H9 (cell line): ENCODE data around the gene CCDC127. TPM values are rescaled to one million over a fixed set of nuclear protein-coding genes. Genes with fewer than 3 reads are reported as not detected.

Experiments
- DNase-seq: peaks from one replicate; pipeline ENCODE4 v3.0.0-alpha.2; 2017
- H2AFZ ChIP-seq: one replicate; pipeline ENCODE4 v1.6.1; 2013; ENCODE audit warnings: mild to moderate bottlenecking, low read length, control low read depth, moderate library complexity
- H2AK5ac ChIP-seq: 2 replicates; pipeline ENCODE4 v1.6.1; 2013; ENCODE audit warnings: low read length, control low read depth, mixed read lengths; ENCODE audit not compliant: insufficient read length
- H2BK120ac ChIP-seq: one replicate; pipeline ENCODE4 v1.6.1; 2013; ENCODE audit warnings: low read depth, mild to moderate bottlenecking, low read length, control low read depth, inconsistent platforms; ENCODE audit not compliant: poor library complexity, severe bottlenecking
- H2BK12ac ChIP-seq: 2 replicates; pipeline ENCODE4 v1.6.1; 2013; ENCODE audit warnings: low read length, control low read depth, mixed read lengths, low read depth; ENCODE audit not compliant: insufficient read length
- H2BK15ac ChIP-seq: 2 replicates; pipeline ENCODE4 v1.6.1; 2013; ENCODE audit warnings: low read depth, low read length, control low read depth
- H2BK20ac ChIP-seq: one replicate; pipeline ENCODE4 v1.6.1; 2013; ENCODE audit warnings: low read depth, mild to moderate bottlenecking, low read length, control low read depth, inconsistent platforms; ENCODE audit not compliant: poor library complexity, severe bottlenecking
- H2BK5ac ChIP-seq: 2 replicates; pipeline ENCODE4 v1.6.1; 2013; ENCODE audit warnings: low read length, control low read depth, mixed read lengths; ENCODE audit not compliant: insufficient read length
- H3K14ac ChIP-seq: 2 replicates; pipeline ENCODE4 v1.6.1; 2013; ENCODE audit warnings: low read length, control low read depth; ENCODE audit not compliant: insufficient read depth
- H3K18ac ChIP-seq: 2 replicates; pipeline ENCODE4 v1.6.1; 2013; ENCODE audit warnings: low read depth, mild to moderate bottlenecking, mixed read lengths, low read length, control low read depth; ENCODE audit not compliant: insufficient read length
- H3K23ac ChIP-seq: 2 replicates; pipeline ENCODE4 v1.6.1; 2013; ENCODE audit warnings: low read length, control low read depth, mixed read lengths, low read depth; ENCODE audit not compliant: insufficient read length
- H3K23me2 ChIP-seq: 2 replicates; pipeline ENCODE4 v1.6.1; 2013; ENCODE audit warnings: low read depth, mild to moderate bottlenecking, mixed read lengths, low read length, control low read depth; ENCODE audit not compliant: insufficient read length, poor library complexity, severe bottlenecking
- H3K27ac ChIP-seq: 2 replicates; pipeline ENCODE4 v1.5.1; 2013; ENCODE audit warnings: low read length, control low read depth, mixed read lengths, low read depth; ENCODE audit not compliant: insufficient read length
- H3K27me3 ChIP-seq: 2 replicates; pipeline ENCODE4 v1.6.1; 2013; ENCODE audit warnings: low read length, control low read depth, inconsistent platforms; ENCODE audit not compliant: insufficient read depth
- H3K4ac ChIP-seq: 2 replicates; pipeline ENCODE4 v1.6.1; 2013; ENCODE audit warnings: low read depth, mild to moderate bottlenecking, control low read depth, inconsistent platforms, low read length, moderate library complexity
- H3K4me1 ChIP-seq: 2 replicates; pipeline ENCODE4 v1.6.1; 2013; ENCODE audit warnings: low read length, control low read depth, inconsistent platforms; ENCODE audit not compliant: insufficient read depth
- H3K4me2 ChIP-seq: 2 replicates; pipeline ENCODE4 v1.6.1; 2013; ENCODE audit warnings: low read length, control low read depth, mixed read lengths; ENCODE audit not compliant: insufficient read length, insufficient read depth
- H3K56ac ChIP-seq: 2 replicates; pipeline ENCODE4 v1.6.1; 2013; ENCODE audit warnings: low read depth, mild to moderate bottlenecking, mixed read lengths, low read length, control low read depth; ENCODE audit not compliant: insufficient read length
- H3K79me1 ChIP-seq: 2 replicates; pipeline ENCODE4 v1.6.1; 2013; ENCODE audit warnings: low read depth, mild to moderate bottlenecking, moderate library complexity, low read length, control low read depth, inconsistent platforms; ENCODE audit not compliant: insufficient read depth, poor library complexity, severe bottlenecking
- H3K79me2 ChIP-seq: 2 replicates; pipeline ENCODE4 v1.6.1; 2013; ENCODE audit warnings: low read length, control low read depth, inconsistent platforms; ENCODE audit not compliant: insufficient read depth
- H3K9ac ChIP-seq: 2 replicates; pipeline ENCODE4 v1.6.1; 2013; ENCODE audit warnings: low read length, control low read depth, mixed read lengths; ENCODE audit not compliant: insufficient read length; ENCODE audit errors: extremely low read depth
- H3K9me3 ChIP-seq: one replicate; pipeline ENCODE4 v1.6.1; 2013; ENCODE audit warnings: low read depth, low read length, inconsistent platforms; ENCODE audit not compliant: control insufficient read depth
- H3T11ph ChIP-seq: one replicate; pipeline ENCODE4 v1.6.1; 2013; ENCODE audit warnings: mild to moderate bottlenecking, low read length, control low read depth, inconsistent platforms
- H4K20me1 ChIP-seq: one replicate; pipeline ENCODE4 v1.6.1; 2013; ENCODE audit not compliant: control insufficient read depth, insufficient read length, insufficient read depth
- H4K5ac ChIP-seq: 2 replicates; pipeline ENCODE4 v1.6.1; 2013; ENCODE audit warnings: low read depth, mild to moderate bottlenecking, mixed read lengths, low read length, control low read depth; ENCODE audit not compliant: insufficient read length
- H4K8ac ChIP-seq: replicated peaks from 2 replicates; pipeline ENCODE4 v1.6.1; 2013; ENCODE audit warnings: low read length, control low read depth, mixed read lengths, low read depth; ENCODE audit not compliant: insufficient read length
- H4K91ac ChIP-seq: 2 replicates; pipeline ENCODE4 v1.6.1; 2013; ENCODE audit warnings: low read depth, mild to moderate bottlenecking, moderate library complexity, mixed read lengths, low read length, control low read depth; ENCODE audit not compliant: insufficient read length
- H3K27ac Mint-ChIP-seq, 3 experiments: 2 replicates in 2 of 3; 3 replicates in 1 of 3; pipeline ENCODE4 v1.8.0; 2020 to 2021; ENCODE audit warnings: mixed read lengths in 3 of 3, mild to moderate bottlenecking in 1 of 3, moderate library complexity in 1 of 3
- H3K27me3 Mint-ChIP-seq: 2 replicates; pipeline ENCODE4 v1.8.0; 2021; ENCODE audit warnings: low read depth, mild to moderate bottlenecking, moderate library complexity, mixed read lengths
- H3K36me3 Mint-ChIP-seq, 3 experiments: 2 replicates in 2 of 3; 3 replicates in 1 of 3; pipeline ENCODE4 v1.8.0; 2020 to 2021; ENCODE audit warnings: low read depth in 3 of 3, mixed read lengths in 3 of 3; ENCODE audit not compliant: insufficient read depth in 1 of 3
- H3K4me1 Mint-ChIP-seq, 2 experiments: 2 replicates each; pipeline ENCODE4 v1.8.0; 2020; ENCODE audit warnings: mixed read lengths in 2 of 2
- H3K4me3 Mint-ChIP-seq, 2 experiments: 2 replicates in 1 of 2; 3 replicates in 1 of 2; pipeline ENCODE4 v1.8.0; 2020 to 2021; ENCODE audit warnings: mild to moderate bottlenecking in 2 of 2, mixed read lengths in 2 of 2, moderate library complexity in 1 of 2
- H3K9me3 Mint-ChIP-seq, 2 experiments: 2 replicates in 1 of 2; 3 replicates in 1 of 2; pipeline ENCODE4 v1.8.0; 2020; ENCODE audit warnings: mild to moderate bottlenecking in 2 of 2, mixed read lengths in 2 of 2, moderate library complexity in 1 of 2
- CTCF ChIP-seq: fragments of 200-600 bp; sonication (generic); conservative IDR thresholded peaks from 3 replicates; pipeline ENCODE4 v1.8.0; 2021; ENCODE audit warnings: antibody characterized with exemption, mild to moderate bottlenecking
- WGBS: extraction: QIAGEN DNeasy Blood & Tissue Kit; methylation state at CpG from one replicate; pipeline ENCODE4 v1.1.7; 2013; ENCODE audit warnings: missing lambda C conversion rate, low lambda C conversion rate, mixed read lengths; ENCODE audit not compliant: insufficient read length; ENCODE audit errors: extremely low coverage; 5-methylcytosine and 5-hydroxymethylcytosine counted together
- total RNA-seq: library from RNA; stranded (reverse); gene quantifications from 2 replicates; pipeline ENCODE4 v1.2.1, GENCODE V29; 2021

Gene CCDC127
- total RNA-seq, 1 experiment from 2014 or later: 9.0 TPM

DNA sequence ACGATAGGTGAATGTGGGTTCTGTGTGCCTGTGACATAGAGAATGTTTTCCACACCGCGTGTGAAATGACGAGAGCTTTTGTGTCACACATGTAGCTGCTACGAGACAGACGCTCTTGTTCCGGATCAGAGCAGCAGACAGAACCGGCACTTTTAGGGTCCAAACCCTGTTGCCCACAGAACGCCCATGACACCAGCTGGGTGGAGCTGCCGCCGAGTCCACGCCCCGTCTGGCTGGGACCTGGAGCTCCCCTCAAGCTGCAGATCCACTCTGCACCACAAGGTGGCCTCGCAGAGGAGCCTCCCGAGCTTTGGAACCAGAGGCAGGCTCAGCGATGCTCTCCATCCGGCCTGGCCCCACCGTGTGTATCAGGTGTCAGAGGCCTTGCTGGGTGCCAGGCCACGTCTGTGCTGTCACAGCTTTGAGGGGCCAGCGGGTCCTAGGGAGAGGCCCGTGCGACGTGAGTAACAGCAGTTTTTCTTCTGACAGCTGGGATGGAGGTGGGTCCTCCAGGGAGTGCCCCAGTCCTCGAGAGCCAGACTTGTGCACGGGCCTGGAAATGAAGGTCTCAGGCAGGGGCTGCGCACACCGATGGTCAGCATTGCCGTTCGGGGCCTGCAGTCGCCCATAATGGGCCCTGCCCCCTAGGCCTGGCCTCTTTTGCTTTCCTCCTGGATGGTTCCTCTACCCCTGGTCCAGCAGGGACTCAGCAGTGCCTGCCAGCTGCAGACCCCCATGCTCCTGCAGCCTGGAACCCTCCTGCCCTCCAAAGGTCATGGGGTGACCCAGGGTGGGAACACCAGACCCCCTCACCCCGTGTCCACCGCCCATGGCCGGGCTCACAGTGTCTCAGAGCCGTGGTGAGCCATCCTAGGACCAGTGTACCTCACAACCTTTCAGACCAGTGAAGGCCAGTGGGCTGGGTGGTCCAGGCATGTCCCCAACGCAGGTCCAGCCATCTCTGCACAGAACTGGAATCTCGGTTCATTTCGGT is 29.2 kb downstream of the CCDC127 start:
- H3K56ac ChIP-seq: no peak overlapping the region
- H3K4me1 Mint-ChIP-seq: peaks cover 9 to 13% of the 10 kb centered on the region in 2 experiments
- H3K18ac ChIP-seq: no peak overlapping the region
- peak; percentile 92 for DNase-seq
- no peaks in the 10 kb centered on the region for H3K79me1 ChIP-seq
- no peak overlapping the region for H3K14ac ChIP-seq
- peaks cover 6% of the 10 kb centered on the region for H3K27me3 Mint-ChIP-seq
- H3K23ac ChIP-seq: no peak overlapping the region
- H2BK20ac ChIP-seq: no peak overlapping the region
- no peak overlapping the region for H4K91ac ChIP-seq
- H3K4ac ChIP-seq: no peak overlapping the region
- no peak overlapping the region for H2BK120ac ChIP-seq
- TF ChIP-seq CTCF: peak; percentile 92
- peak overlapping the region; percentile 4 for H3K4me2 ChIP-seq
- H2BK12ac ChIP-seq: no peak overlapping the region
- H3K9ac ChIP-seq: no peak overlapping the region
- H3K27me3 ChIP-seq: no peaks in the 10 kb centered on the region
- no peaks in the 10 kb centered on the region for H3K79me2 ChIP-seq
- H3K9me3 ChIP-seq: no peaks in the 10 kb centered on the region
- no peak overlapping the region for H3T11ph ChIP-seq
- 0 out of 2 replicates have a peak, but pooled peaks cover 3% of the 10 kb centered on the region for H3K4me1 ChIP-seq
- H2BK5ac ChIP-seq: no peak overlapping the region
- peak overlapping the region in 1 of 2 experiments; percentile 23; a peak in 1 of 5 replicates for H3K4me3 Mint-ChIP-seq
- WGBS: no CpG with 5 or more reads among the region's 37 CpGs
- no peak overlapping the region for H2BK15ac ChIP-seq
- H3K23me2 ChIP-seq: no peaks in the 10 kb centered on the region
- no peak overlapping the region for H3K27ac ChIP-seq
- H4K5ac ChIP-seq: no peak overlapping the region
- H3K36me3 Mint-ChIP-seq: peaks cover 0 to 11% (median 6%) of the 10 kb centered on the region in 3 experiments; a peak in 4 of 7 replicates
- H2AK5ac ChIP-seq: no peak overlapping the region
- H4K8ac ChIP-seq: no peak overlapping the region
- H3K9me3 Mint-ChIP-seq: no peaks in the 10 kb centered on the region
- no peak overlapping the region for H2AFZ ChIP-seq
- H4K20me1 ChIP-seq: no peaks in the 10 kb centered on the region
- no peak overlapping the region for H3K27ac Mint-ChIP-seq
